ENCODE measurements around the gene ZNF532.
"Not testable (repeated sequence)": the region's sequence is repeated elsewhere in the genome, so short reads cannot be mapped to it uniquely, and the experiment has no call there.

Gene ZNF532

GRCh38 chr18:58838165-58838860 is 26.4 kb upstream of the ZNF532 start:
- no peak for TF ChIP-seq POLR2A (IDR thresholded peaks at IDR 0.05; ENCODE audit: low read depth, low read length)
- FAIRE-seq, result no peak
- no peak for DNase-seq (ENCODE audit: insufficient read length, low spot score)

DNA sequence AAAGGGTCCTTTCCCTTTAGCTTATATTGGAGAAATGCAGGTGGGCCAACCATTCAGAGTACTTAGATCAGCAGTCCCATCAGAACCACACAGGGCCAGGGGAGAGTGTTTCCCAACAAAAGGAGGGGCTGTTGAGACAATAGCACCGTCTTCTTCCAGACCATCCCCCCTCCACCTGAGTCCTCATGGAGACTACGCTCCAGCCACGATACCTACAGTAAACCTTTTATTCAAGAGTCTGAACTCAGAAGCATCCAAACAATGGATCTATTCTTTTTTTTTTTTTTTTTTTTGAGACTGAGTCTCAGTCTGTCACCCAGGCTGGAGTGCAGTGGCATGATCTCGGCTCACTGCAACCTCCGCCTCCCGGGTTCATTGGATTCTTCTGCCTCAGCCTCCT is 25.7 kb upstream of the ZNF532 start:
- FAIRE-seq (no peak), DNase-seq (ENCODE audit: insufficient read length, low spot score) (no peak)
- no peak for TF ChIP-seq POLR2A (IDR thresholded peaks at IDR 0.05; ENCODE audit: low read depth, low read length)

DNA sequence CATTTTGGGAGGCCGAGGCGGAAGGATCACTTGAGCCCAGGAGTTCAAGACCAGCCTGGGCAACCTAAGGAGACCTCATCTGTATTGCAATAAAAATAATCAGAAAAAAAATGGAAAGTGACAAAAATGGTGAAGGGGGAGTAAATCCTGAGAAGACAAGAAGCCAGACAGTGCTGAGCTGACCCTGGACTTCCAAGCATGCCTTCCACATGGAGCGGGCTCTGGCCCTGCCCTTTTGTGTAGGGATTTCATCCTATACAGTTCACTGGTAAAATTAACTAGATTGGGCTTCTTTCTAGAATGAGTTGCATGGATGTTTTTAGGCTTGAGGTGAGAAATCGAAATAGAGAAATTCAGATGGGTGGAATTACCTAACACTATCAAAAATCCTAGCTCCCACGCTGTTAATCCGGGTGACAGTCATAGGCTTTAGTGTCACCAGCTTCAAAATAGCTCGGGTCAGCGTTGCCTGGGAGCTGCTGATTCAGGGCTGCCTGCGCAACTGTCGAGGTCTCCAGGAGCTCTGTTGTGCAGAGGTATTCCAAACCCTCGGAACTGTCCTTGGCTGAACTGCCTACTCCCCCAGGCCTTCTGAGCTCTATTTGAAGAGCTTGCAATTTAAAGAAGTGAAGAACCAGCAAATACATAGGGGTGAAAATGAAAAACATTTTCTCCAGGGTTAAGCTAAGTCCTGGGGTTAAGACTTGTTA is 21.5 kb upstream of the ZNF532 start:
- DNase-seq (ENCODE audit: insufficient read length, low spot score), result no peak
- no peak for TF ChIP-seq POLR2A (IDR thresholded peaks at IDR 0.05; ENCODE audit: low read depth, low read length)
- FAIRE-seq, result no peak

GRCh38 chr18:58843688-58844035 is 21.0 kb upstream of the ZNF532 start:
- DNase-seq (ENCODE audit: insufficient read length, low spot score) (no peak), FAIRE-seq (no peak)
- no peak for TF ChIP-seq POLR2A (IDR thresholded peaks at IDR 0.05; ENCODE audit: low read depth, low read length)

GRCh38 chr18:58844871-58845270 is 19.8 kb upstream of the ZNF532 start:
- FAIRE-seq, result no peak
- DNase-seq (ENCODE audit: insufficient read length, low spot score), result no peak
- TF ChIP-seq POLR2A (IDR thresholded peaks at IDR 0.05; ENCODE audit: low read depth, low read length), result no peak

DNA sequence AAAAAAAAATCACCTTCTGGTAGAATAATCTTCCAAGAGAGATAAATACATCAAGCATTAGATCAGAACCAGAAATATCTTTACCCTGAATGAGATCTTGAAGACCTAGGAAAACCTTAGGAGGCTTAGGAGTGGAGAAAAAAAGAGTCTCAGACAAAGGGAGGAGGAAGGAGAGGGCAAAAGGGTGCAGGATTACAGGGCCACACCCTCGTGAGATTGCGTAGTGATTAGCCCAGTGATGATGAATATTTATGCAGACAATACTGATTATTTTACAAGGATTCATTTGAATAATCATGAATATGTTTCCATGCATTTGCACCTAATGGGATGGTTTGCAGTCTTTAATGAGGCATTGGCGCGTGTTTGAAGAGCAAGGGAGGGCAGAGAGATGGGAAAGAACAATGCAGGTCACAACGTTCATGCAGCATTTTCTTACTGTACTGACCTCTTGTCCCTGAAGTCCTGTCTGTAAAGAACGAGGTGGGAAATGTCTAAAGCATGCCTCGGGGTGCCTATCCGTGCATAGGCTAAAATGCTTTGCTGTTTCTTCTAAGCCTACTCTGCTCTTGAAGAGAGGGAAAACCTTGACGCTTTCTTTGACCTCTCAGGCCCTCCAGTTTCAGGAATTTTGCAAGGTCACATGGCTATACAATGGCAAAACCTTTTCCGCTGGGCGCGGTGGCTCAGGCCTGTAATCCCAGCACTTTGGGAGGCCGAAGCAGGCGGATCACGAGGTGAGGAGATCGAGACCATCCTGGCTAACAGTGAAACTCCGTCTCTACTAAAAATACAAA is 18.6 kb upstream of the ZNF532 start:
- DNase-seq (ENCODE audit: insufficient read length, low spot score) (no peak), FAIRE-seq (no peak)
- no peak for TF ChIP-seq POLR2A (IDR thresholded peaks at IDR 0.05; ENCODE audit: low read depth, low read length)

DNA sequence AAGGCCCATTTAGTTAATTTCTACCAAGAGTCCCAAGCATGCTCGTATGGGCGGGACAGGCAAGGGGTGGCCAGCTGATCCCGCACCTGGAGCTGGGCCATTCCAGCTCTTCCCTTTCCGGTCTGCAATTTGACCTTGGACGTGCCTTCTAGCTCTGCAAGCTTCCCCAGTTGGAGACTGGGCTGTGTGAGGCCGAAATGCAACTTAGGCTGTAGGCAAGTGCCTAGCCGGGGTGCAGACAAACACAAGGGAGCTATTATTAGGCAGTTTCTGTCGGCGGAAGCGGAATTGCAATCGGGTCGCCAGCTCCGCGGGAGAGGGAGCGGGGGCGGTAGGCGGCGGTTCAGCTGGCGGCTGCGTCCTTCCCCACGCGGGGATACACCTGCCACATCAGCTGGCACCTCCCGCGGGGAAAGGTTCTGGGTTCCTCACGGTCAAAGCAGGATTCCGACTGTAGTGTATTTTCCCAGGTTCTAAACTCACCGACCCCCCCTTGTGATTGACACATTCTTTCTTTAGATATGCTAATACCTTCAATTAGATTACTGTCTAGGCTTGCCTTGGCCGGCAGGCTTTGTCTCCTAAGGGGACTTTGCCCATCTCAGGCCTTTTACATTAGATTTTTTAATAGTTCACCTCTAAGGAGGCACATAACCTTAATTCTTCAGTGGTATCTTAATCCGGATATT is 17.1 kb upstream of the ZNF532 start:
- no peak for TF ChIP-seq POLR2A (IDR thresholded peaks at IDR 0.05; ENCODE audit: low read depth, low read length)
- DNase-seq (ENCODE audit: insufficient read length, low spot score) (no peak), FAIRE-seq (no peak)

- no peak for TF ChIP-seq POLR2A (IDR thresholded peaks at IDR 0.05; ENCODE audit: low read depth, low read length)
- FAIRE-seq (no peak), DNase-seq (ENCODE audit: insufficient read length, low spot score) (no peak)
These were observed 16.0 kb upstream of the ZNF532 start for GRCh38 chr18:58848685-58849084.

- FAIRE-seq, result no peak
These were observed 13.7 kb upstream of the ZNF532 start for GRCh38 chr18:58850786-58851469.

DNA sequence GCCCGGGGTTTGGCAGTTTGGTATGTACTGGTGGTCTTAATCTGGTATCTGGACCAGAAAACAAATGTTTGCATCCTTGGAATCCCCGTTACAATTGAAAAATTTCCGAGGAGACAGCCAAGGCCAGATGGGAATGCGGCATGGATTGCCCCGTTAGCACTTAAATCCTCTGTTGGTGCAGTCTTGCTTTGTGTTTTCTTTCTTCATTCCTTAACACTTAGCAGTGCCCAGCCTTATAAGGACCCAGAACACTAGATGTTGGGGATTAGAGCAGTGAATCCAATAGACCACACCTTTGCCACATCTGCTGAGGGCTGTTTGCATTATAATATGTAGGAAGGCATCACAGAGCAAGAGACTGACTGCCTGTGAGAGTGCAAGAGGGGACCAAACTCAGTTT is 12.8 kb upstream of the ZNF532 start:
- DNase-seq (ENCODE audit: insufficient read length, low spot score) (no peak), FAIRE-seq (no peak)
- no peak for TF ChIP-seq POLR2A (IDR thresholded peaks at IDR 0.05; ENCODE audit: low read depth, low read length)

More at GRCh38 chr18:58850786-58851469, 13.7 kb upstream of the ZNF532 start:
- no peak for TF ChIP-seq POLR2A (IDR thresholded peaks at IDR 0.05; ENCODE audit: low read depth, low read length)
- no peak for DNase-seq (ENCODE audit: insufficient read length, low spot score)

- TF ChIP-seq POLR2A (IDR thresholded peaks at IDR 0.05; ENCODE audit: low read depth, low read length), result no peak
- DNase-seq (ENCODE audit: insufficient read length, low spot score) (no peak), FAIRE-seq (no peak)
These were observed 12.0 kb upstream of the ZNF532 start for GRCh38 chr18:58852629-58853028.

- FAIRE-seq, result no peak
- TF ChIP-seq POLR2A (IDR thresholded peaks at IDR 0.05; ENCODE audit: low read depth, low read length), result no peak
These were observed 11.1 kb upstream of the ZNF532 start for GRCh38 chr18:58853561-58853960.

GRCh38 chr18:58855521-58855920 is 9.2 kb upstream of the ZNF532 start:
- not testable (repeated sequence) for DNase-seq (ENCODE audit: insufficient read length, low spot score); FAIRE-seq

More at GRCh38 chr18:58853561-58853960, 11.1 kb upstream of the ZNF532 start:
- DNase-seq (ENCODE audit: insufficient read length, low spot score), result no peak

Data from H54 (cell line).